ENCODE data around the gene SHC2. TPM values are rescaled to one million over a fixed set of nuclear protein-coding genes. Genes with fewer than 3 reads are reported as not detected.

Gene SHC2
- total RNA-seq, 1 donor from 2014 or later, result 343 TPM

DNA sequence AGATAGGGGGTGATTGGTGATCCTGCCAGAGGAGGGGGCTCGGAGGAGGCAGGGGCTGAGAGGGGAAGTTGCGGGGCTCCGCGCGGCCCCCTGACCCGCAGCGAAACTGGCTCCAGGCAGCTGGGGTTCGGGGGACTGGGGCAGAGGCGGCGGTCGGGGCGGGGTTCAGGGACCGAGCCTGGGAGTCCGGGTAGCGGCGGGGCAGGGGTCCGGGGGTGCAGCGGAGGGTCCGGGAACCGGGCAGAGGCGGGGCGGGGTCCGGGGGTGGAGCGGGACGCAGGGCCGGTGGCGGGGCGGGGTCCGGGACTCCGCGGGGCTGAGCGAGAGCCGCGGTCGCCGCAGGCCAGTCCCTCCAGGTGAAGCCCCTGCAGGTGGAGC is 36.6 kb upstream of the SHC2 start:
- no peak for DNase-seq
- no peak overlapping the region for H3K4me3 Mint-ChIP-seq (ENCODE audit: unreplicated experiment)
- H3K4me1 Mint-ChIP-seq (ENCODE audit: low read depth, unreplicated experiment), result peaks cover 2% of the 10 kb centered on the region
- no peak overlapping the region for H3K27ac Mint-ChIP-seq (ENCODE audit: unreplicated experiment)
- TF ChIP-seq, protein P1, sequence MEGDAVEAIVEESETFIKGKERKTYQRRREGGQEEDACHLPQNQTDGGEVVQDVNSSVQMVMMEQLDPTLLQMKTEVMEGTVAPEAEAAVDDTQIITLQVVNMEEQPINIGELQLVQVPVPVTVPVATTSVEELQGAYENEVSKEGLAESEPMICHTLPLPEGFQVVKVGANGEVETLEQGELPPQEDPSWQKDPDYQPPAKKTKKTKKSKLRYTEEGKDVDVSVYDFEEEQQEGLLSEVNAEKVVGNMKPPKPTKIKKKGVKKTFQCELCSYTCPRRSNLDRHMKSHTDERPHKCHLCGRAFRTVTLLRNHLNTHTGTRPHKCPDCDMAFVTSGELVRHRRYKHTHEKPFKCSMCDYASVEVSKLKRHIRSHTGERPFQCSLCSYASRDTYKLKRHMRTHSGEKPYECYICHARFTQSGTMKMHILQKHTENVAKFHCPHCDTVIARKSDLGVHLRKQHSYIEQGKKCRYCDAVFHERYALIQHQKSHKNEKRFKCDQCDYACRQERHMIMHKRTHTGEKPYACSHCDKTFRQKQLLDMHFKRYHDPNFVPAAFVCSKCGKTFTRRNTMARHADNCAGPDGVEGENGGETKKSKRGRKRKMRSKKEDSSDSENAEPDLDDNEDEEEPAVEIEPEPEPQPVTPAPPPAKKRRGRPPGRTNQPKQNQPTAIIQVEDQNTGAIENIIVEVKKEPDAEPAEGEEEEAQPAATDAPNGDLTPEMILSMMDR (IDR thresholded peaks at IDR 0.05; ENCODE audit: partially characterized antibody, unreplicated experiment), result no peak
- H3K9me3 Mint-ChIP-seq (ENCODE audit: unreplicated experiment), result peaks cover 6% of the 10 kb centered on the region
- peaks cover 4% of the 10 kb centered on the region for H3K36me3 Mint-ChIP-seq (ENCODE audit: unreplicated experiment)
- peaks cover 14% of the 10 kb centered on the region for H3K27me3 Mint-ChIP-seq (ENCODE audit: unreplicated experiment)

GRCh38 chr19:496986-497385 is 36.2 kb upstream of the SHC2 start:
- no peak for DNase-seq
- TF ChIP-seq, protein P1 (IDR thresholded peaks at IDR 0.05; ENCODE audit: partially characterized antibody, unreplicated experiment), result no peak
- H3K4me1 Mint-ChIP-seq (ENCODE audit: low read depth, unreplicated experiment), result peaks cover 2% of the 10 kb centered on the region
- peaks cover 4% of the 10 kb centered on the region for H3K36me3 Mint-ChIP-seq (ENCODE audit: unreplicated experiment)
- H3K27ac Mint-ChIP-seq (ENCODE audit: unreplicated experiment), result no peak overlapping the region
- peaks cover 6% of the 10 kb centered on the region for H3K9me3 Mint-ChIP-seq (ENCODE audit: unreplicated experiment)
- no peak overlapping the region for H3K4me3 Mint-ChIP-seq (ENCODE audit: unreplicated experiment)
- H3K27me3 Mint-ChIP-seq (ENCODE audit: unreplicated experiment), result peaks cover 14% of the 10 kb centered on the region

GRCh38 chr19:496112-496665 is 35.4 kb upstream of the SHC2 start, which contains the start of gene MADCAM1:
MADCAM1 (plus strand) TSS chr19:496486; CDS start chr19:496500, 14 bp downstream.
- no peak for DNase-seq
- Mint-ChIP-seq H3K36me3 (ENCODE audit: unreplicated experiment) (peaks cover 4% of the 10 kb centered on the region), H3K27me3 (ENCODE audit: unreplicated experiment) (peaks cover 14% of the 10 kb centered on the region), H3K4me3 (ENCODE audit: unreplicated experiment) (no peak within 1 kb of the TSS), H3K27ac (ENCODE audit: unreplicated experiment) (no peak within 1 kb of the TSS), H3K9me3 (ENCODE audit: unreplicated experiment) (peaks cover 6% of the 10 kb centered on the region), H3K4me1 (ENCODE audit: low read depth, unreplicated experiment) (peaks cover 2% of the 10 kb centered on the region)
- TF ChIP-seq, protein P1 (IDR thresholded peaks at IDR 0.05; ENCODE audit: partially characterized antibody, unreplicated experiment), result no peak

DNA sequence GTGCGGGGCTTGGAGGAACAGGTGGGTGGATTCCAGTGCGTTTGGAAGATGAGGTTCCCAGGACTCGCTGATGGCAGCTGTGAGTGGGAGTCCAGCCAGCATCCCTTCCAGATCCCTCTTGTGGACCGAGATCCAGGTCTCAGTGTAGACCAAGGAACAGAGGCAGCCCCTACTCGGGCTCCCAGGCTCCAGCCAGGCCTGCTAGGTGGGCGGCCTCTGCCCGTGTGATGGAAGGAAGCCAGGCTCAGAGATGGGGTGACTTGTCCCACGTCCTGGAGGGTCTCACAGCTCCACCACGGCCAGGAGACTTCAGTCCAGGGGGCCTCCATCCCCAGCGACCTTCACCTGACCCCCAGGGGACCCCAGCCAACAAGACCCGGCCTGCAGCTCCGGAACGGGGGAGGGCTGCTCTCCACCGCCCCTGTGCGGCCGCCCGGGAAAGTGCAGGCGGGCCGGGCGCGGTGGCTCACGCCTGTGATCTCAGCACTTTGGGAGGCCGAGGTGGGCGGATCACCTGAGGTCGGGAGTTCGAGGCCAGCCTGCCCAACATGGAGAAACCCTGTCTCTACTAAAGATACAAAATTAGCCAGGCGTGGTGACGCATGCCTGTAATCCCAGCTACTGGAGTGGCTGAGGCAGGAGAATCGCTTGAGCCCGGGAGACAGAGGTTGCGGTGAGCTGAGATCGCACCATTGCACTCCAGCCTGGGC is 34.7 kb upstream of the SHC2 start:
- peak; percentile 79 for DNase-seq
- peaks cover 6% of the 10 kb centered on the region for H3K9me3 Mint-ChIP-seq (ENCODE audit: unreplicated experiment)
- TF ChIP-seq, protein P1 (IDR thresholded peaks at IDR 0.05; ENCODE audit: partially characterized antibody, unreplicated experiment), result peak; percentile 94
- peaks cover 2% of the 10 kb centered on the region for H3K4me1 Mint-ChIP-seq (ENCODE audit: low read depth, unreplicated experiment)
- H3K27ac Mint-ChIP-seq (ENCODE audit: unreplicated experiment), result no peak overlapping the region
- H3K4me3 Mint-ChIP-seq (ENCODE audit: unreplicated experiment), result no peak overlapping the region
- H3K27me3 Mint-ChIP-seq (ENCODE audit: unreplicated experiment), result peaks cover 14% of the 10 kb centered on the region
- peaks cover 4% of the 10 kb centered on the region for H3K36me3 Mint-ChIP-seq (ENCODE audit: unreplicated experiment)

GRCh38 chr19:495081-495401 is 34.2 kb upstream of the SHC2 start:
- H3K36me3 Mint-ChIP-seq (ENCODE audit: unreplicated experiment), result peaks cover 4% of the 10 kb centered on the region
- peaks cover 16% of the 10 kb centered on the region for H3K27me3 Mint-ChIP-seq (ENCODE audit: unreplicated experiment)
- no peak overlapping the region for H3K27ac Mint-ChIP-seq (ENCODE audit: unreplicated experiment)
- peaks cover 2% of the 10 kb centered on the region for H3K4me1 Mint-ChIP-seq (ENCODE audit: low read depth, unreplicated experiment)
- H3K9me3 Mint-ChIP-seq (ENCODE audit: unreplicated experiment), result peaks cover 7% of the 10 kb centered on the region
- no peak for DNase-seq
- TF ChIP-seq, protein P1 (IDR thresholded peaks at IDR 0.05; ENCODE audit: partially characterized antibody, unreplicated experiment), result no peak
- no peak overlapping the region for H3K4me3 Mint-ChIP-seq (ENCODE audit: unreplicated experiment)

All from glutamatergic neuron (in vitro differentiated cells).